HEK293T (cell line): ENCODE measurements around the gene FCMR.

Source experiments
- CTCF ChIA-PET: fragments of 350-600 bp; formaldehyde crosslinking; extraction: SDS; loops from one replicate; lab custom pipeline; 2021; ENCODE audit warnings: antibody characterized with exemption, inconsistent platforms; lab: Yijun Ruan, JAX
- POLR2A ChIA-PET: fragments of 350-600 bp; formaldehyde crosslinking; extraction: SDS; loops from one replicate; lab custom pipeline; 2020; ENCODE audit warnings: antibody characterized with exemption, inconsistent platforms; lab: Yijun Ruan, JAX
- DNase-seq: peaks from one replicate; pipeline ENCODE4 v3.0.0; 2012; ENCODE audit warnings: mixed read lengths; ENCODE audit errors: extremely low spot score
- ARNT ChIP-seq: fragments of 450-650 bp; IDR thresholded peaks from 2 replicates; pipeline ENCODE4 v1.6.1; 2017; ENCODE audit warnings: mild to moderate bottlenecking
- BHLHE40 ChIP-seq: fragments of 450-650 bp; IDR thresholded peaks from 2 replicates; pipeline ENCODE4 v1.6.1; 2016; ENCODE audit warnings: mild to moderate bottlenecking, moderate library complexity, borderline replicate concordance
- CTBP1 ChIP-seq: fragments of 450-650 bp; IDR thresholded peaks from 2 replicates; pipeline ENCODE4 v1.6.1; 2016; ENCODE audit warnings: borderline replicate concordance
- ELF4 ChIP-seq: fragments of 450-650 bp; IDR thresholded peaks from 2 replicates; pipeline ENCODE4 v1.6.1; 2017; ENCODE audit warnings: antibody characterized with exemption
- FOXA1 ChIP-seq: fragments of 450-650 bp; IDR thresholded peaks from 2 replicates; pipeline ENCODE4 v1.6.1; 2016; ENCODE audit warnings: mild to moderate bottlenecking
- FOXK2 ChIP-seq: fragments of 450-650 bp; IDR thresholded peaks from 2 replicates; pipeline ENCODE4 v1.6.1; 2016; ENCODE audit warnings: mild to moderate bottlenecking
- FOXM1 ChIP-seq: fragments of 450-650 bp; IDR thresholded peaks from 2 replicates; pipeline ENCODE4 v1.6.1; 2017; ENCODE audit warnings: mild to moderate bottlenecking, borderline replicate concordance
- HDGF ChIP-seq: fragments of 450-650 bp; IDR thresholded peaks from 2 replicates; pipeline ENCODE4 v1.6.1; 2017; ENCODE audit warnings: antibody characterized with exemption, borderline replicate concordance
- L3MBTL2 ChIP-seq: fragments of 450-650 bp; conservative IDR thresholded peaks from 2 replicates; pipeline ENCODE4 v1.6.1; 2016; ENCODE audit warnings: mild to moderate bottlenecking
- LEF1 ChIP-seq: fragments of 450-650 bp; IDR thresholded peaks from 2 replicates; pipeline ENCODE4 v1.6.1; 2017; ENCODE audit warnings: mild to moderate bottlenecking, borderline replicate concordance
- NFRKB ChIP-seq: fragments of 450-650 bp; IDR thresholded peaks from 2 replicates; pipeline ENCODE4 v1.6.1; 2016; ENCODE audit warnings: mild to moderate bottlenecking, moderate library complexity
- PKNOX1 ChIP-seq: fragments of 450-650 bp; IDR thresholded peaks from 2 replicates; pipeline ENCODE4 v1.6.1; 2016
- SP1 ChIP-seq: fragments of 450-650 bp; IDR thresholded peaks from 2 replicates; pipeline ENCODE4 v1.6.1; 2017
- SUZ12 ChIP-seq: fragments of 450-650 bp; IDR thresholded peaks from 2 replicates; pipeline ENCODE4 v1.6.1; 2016; ENCODE audit warnings: mild to moderate bottlenecking
- TARDBP ChIP-seq: fragments of 450-650 bp; IDR thresholded peaks from 2 replicates; pipeline ENCODE4 v1.6.1; 2016
- ZNF384 ChIP-seq: fragments of 450-650 bp; IDR thresholded peaks from 2 replicates; pipeline ENCODE4 v1.6.1; 2016

The FCMR gene

GRCh38 chr1:206939841-206940587 lies 18.3 kb upstream of the FCMR start:
- CTCF ChIA-PET: interaction anchor here (0.9 kb wide), 1 partner anchor 461 kb away, joined by 4 read pairs; no protein-coding TSS in a partner anchor
- POLR2A ChIA-PET: no interaction called here
- no peak for DNase-seq
- TF ChIP-seq ZNF384 (no peak), SP1 (no peak), CTBP1 (no peak), ELF4 (no peak), L3MBTL2 (no peak), PKNOX1 (no peak), BHLHE40 (no peak), LEF1 (no peak), FOXK2 (no peak)

GRCh38 chr1:206939131-206939530 lies 17.4 kb upstream of the FCMR start:
- no peak for TF ChIP-seq CTBP1
- TF ChIP-seq BHLHE40: no peak
- TF ChIP-seq TARDBP: no peak
- TF ChIP-seq FOXM1: no peak
- TF ChIP-seq ZNF384: no peak
- no peak for TF ChIP-seq SP1
- TF ChIP-seq LEF1: no peak
- TF ChIP-seq NFRKB: no peak
- TF ChIP-seq FOXA1: no peak
- no peak for TF ChIP-seq SUZ12
- no peak for TF ChIP-seq ELF4
- TF ChIP-seq ARNT: no peak
- POLR2A ChIA-PET: no interaction called here
- CTCF ChIA-PET: no interaction called here
- DNase-seq: no peak

- ChIA-PET CTCF (no interaction called here), POLR2A (no interaction called here)
- no peak for TF ChIP-seq SUZ12
- no peak for DNase-seq
Observed at GRCh38 chr1:206937425-206937824, 15.7 kb upstream of the FCMR start.

GRCh38 chr1:206935491-206936067 lies 13.8 kb upstream of the FCMR start:
- ChIA-PET POLR2A (no interaction called here), CTCF (interaction anchor here (0.5 to 2.0 kb wide), 9 partner anchors 14 to 575 kb away, joined by 3 to 13 read pairs (median 4); no protein-coding TSS in a partner anchor)
- peak; percentile 79 for DNase-seq
- TF ChIP-seq HDGF (no peak), L3MBTL2 (no peak), ZNF384 (no peak), FOXM1 (no peak), LEF1 (no peak), ELF4 (no peak), NFRKB (no peak), BHLHE40 (no peak), ARNT (no peak), SP1 (no peak), CTBP1 (no peak), FOXA1 (no peak), TARDBP (no peak), PKNOX1 (no peak), FOXK2 (no peak), SUZ12 (no peak)

- CTCF ChIA-PET: interaction anchor here (0.6 to 2.1 kb wide), 12 partner anchors 9 to 453 kb away, joined by 3 to 11 read pairs (median 3); partner anchors contain the start of gene PIGR
- POLR2A ChIA-PET: interaction anchor here (0.6 kb wide), 1 partner anchor 431 kb away, joined by 3 read pairs; no protein-coding TSS in a partner anchor
- DNase-seq: peak; percentile 78
- TF ChIP-seq PKNOX1: no peak
- no peak for TF ChIP-seq ZNF384
- TF ChIP-seq FOXM1: no peak
- TF ChIP-seq SUZ12: no peak
- TF ChIP-seq NFRKB: no peak
- TF ChIP-seq ARNT: no peak
- no peak for TF ChIP-seq LEF1
- no peak for TF ChIP-seq FOXA1
- TF ChIP-seq CTBP1: no peak
- TF ChIP-seq SP1: no peak
- no peak for TF ChIP-seq FOXK2
- TF ChIP-seq HDGF: no peak
- no peak for TF ChIP-seq ELF4
- TF ChIP-seq TARDBP: no peak
- no peak for TF ChIP-seq BHLHE40
Observed at GRCh38 chr1:206933333-206933945, 11.7 kb upstream of the FCMR start.
